PC-3 (cell line): Measurements from ENCODE around the gene ETS1. TPM values are rescaled to one million over a fixed set of nuclear protein-coding genes. Genes with fewer than 3 reads are reported as not detected.

ENCODE experiments used
- ATAC-seq: fragments of 200-7000 bp; cut with Tn5 transposase; 2 replicates; pipeline ENCODE4 v1.9.1; 2020; ENCODE audit warnings: mild to moderate bottlenecking, moderate library complexity
- BruUV-seq: library from RNA; stranded (reverse); fragments of 400-500 nt; replicated peaks from 2 replicates; lab custom pipeline; 2021; lab: Mats Ljungman, UMichigan
- CTCF ChIA-PET: fragments of 300-600 bp; sonication (Branson Sonifier 250); formaldehyde crosslinking; loops from one replicate; lab custom pipeline; 2022; ENCODE audit warnings: antibody characterized with exemption; lab: Charles Lee
- POLR2A ChIA-PET: fragments of 300-600 bp; sonication (Branson Sonifier 250); formaldehyde crosslinking; loops from one replicate; lab custom pipeline; 2022; ENCODE audit warnings: antibody characterized with exemption; ENCODE audit not compliant: unreplicated experiment; lab: Charles Lee
- DNase-seq: peaks from one replicate; pipeline ENCODE4 v3.0.0-alpha.2; 2015
- H2AFZ ChIP-seq: fragments of 300-600 bp; sonication (generic); 2 replicates; pipeline ENCODE4 v1.6.0; 2016; ENCODE audit warnings: antibody characterized with exemption, low read length
- H3F3A ChIP-seq: fragments of 300-600 bp; sonication (generic); one replicate; pipeline ENCODE4 v1.6.0; 2017; ENCODE audit warnings: antibody characterized with exemption, low read length, control low read depth, mild to moderate bottlenecking; ENCODE audit not compliant: unreplicated experiment
- H3K27ac ChIP-seq: fragments of 300-600 bp; sonication (generic); 2 replicates; pipeline ENCODE4 v1.5.1; 2016; ENCODE audit warnings: mild to moderate bottlenecking, low read length
- H3K27me3 ChIP-seq: fragments of 300-600 bp; sonication (generic); 2 replicates; pipeline ENCODE4 v1.6.1; 2016; ENCODE audit warnings: low read length, mixed read lengths
- H3K36me3 ChIP-seq: fragments of 300-600 bp; sonication (generic); 2 replicates; pipeline ENCODE4 v1.6.1; 2016; ENCODE audit warnings: low read depth, mixed run types, low read length, mixed read lengths
- H3K4me1 ChIP-seq: fragments of 300-600 bp; sonication (generic); 2 replicates; pipeline ENCODE4 v1.5.1; 2016; ENCODE audit warnings: low read length; ENCODE audit not compliant: insufficient read depth
- H3K4me2 ChIP-seq: fragments of 300-600 bp; sonication (generic); 2 replicates; pipeline ENCODE4 v1.6.0; 2016; ENCODE audit warnings: low read length
- H3K4me3 ChIP-seq: fragments of 300-600 bp; sonication (generic); 2 replicates; pipeline ENCODE4 v1.5.1; 2016; ENCODE audit warnings: mild to moderate bottlenecking, low read length, mixed read lengths
- H3K79me2 ChIP-seq: fragments of 300-600 bp; sonication (generic); 2 replicates; pipeline ENCODE4 v1.6.1; 2017; ENCODE audit warnings: low read length, mixed read lengths
- H3K9ac ChIP-seq: fragments of 300-600 bp; sonication (generic); 2 replicates; pipeline ENCODE4 v1.6.0; 2016; ENCODE audit warnings: mild to moderate bottlenecking, low read length
- H3K9me2 ChIP-seq: fragments of 300-600 bp; sonication (generic); replicated peaks from 2 replicates; pipeline ENCODE4 v1.6.1; 2016; ENCODE audit warnings: mixed run types, low read length, mixed read lengths
- H3K9me3 ChIP-seq: fragments of 300-600 bp; sonication (generic); 2 replicates; pipeline ENCODE4 v1.6.1; 2016; ENCODE audit warnings: low read length, mixed read lengths
- H4K20me1 ChIP-seq: fragments of 300-600 bp; sonication (generic); 2 replicates; pipeline ENCODE4 v1.6.1; 2016; ENCODE audit warnings: low read length, mixed read lengths
- CTCF ChIP-seq: fragments of 300-600 bp; sonication (generic); conservative IDR thresholded peaks from 2 replicates; pipeline ENCODE4 v1.5.1; 2017; ENCODE audit warnings: antibody characterized with exemption, low read depth, mild to moderate bottlenecking, low read length
- EZH2 ChIP-seq: fragments of 300-600 bp; sonication (generic); IDR thresholded peaks from one replicate; pipeline ENCODE4 v1.6.1; 2017; ENCODE audit warnings: antibody characterized with exemption, mild to moderate bottlenecking, low read length; ENCODE audit not compliant: unreplicated experiment
- EZH2phosphoT487 ChIP-seq: fragments of 300-600 bp; sonication (generic); IDR thresholded peaks from 2 replicates; pipeline ENCODE4 v1.6.1; 2018; ENCODE audit warnings: mild to moderate bottlenecking, antibody characterized with exemption, low read length, borderline replicate concordance
- intact Hi-C: fragments of 100-400 bp; cut with micrococcal nuclease; formaldehyde crosslinking; loops from 2 replicates; pipeline ENCODE4 v1.9.0; 2023
- total RNA-seq: library from RNA; depleted of rRNA; stranded (reverse); fragments of >200 nt; gene quantifications from 2 replicates; pipeline ENCODE4 v1.2.3, GENCODE V29; 2014

Gene ETS1
- total RNA-seq, 1 experiment from 2014 or later, result 52.0 TPM

GRCh38 chr11:128471138-128471661 lies 116.2 kb downstream of the ETS1 start:
- H3K4me1 ChIP-seq, result peaks cover 41% of the 10 kb centered on the region
- no peak overlapping the region for H3K4me2 ChIP-seq
- H2AFZ ChIP-seq, result no peak overlapping the region
- peaks cover 78% of the 10 kb centered on the region for H3K79me2 ChIP-seq
- no peak overlapping the region for H3K27ac ChIP-seq
- no peak for ATAC-seq
- ChIA-PET POLR2A (no interaction called here), CTCF (no interaction called here)
- H3K9me3 ChIP-seq, result no peaks in the 10 kb centered on the region
- H3K4me3 ChIP-seq, result no peak overlapping the region
- intact Hi-C loops, result no loop called here
- no peaks in the 10 kb centered on the region for H3K9me2 ChIP-seq
- H3K27me3 ChIP-seq, result no peaks in the 10 kb centered on the region
- no peak for DNase-seq
- H3F3A ChIP-seq, result no peaks in the 10 kb centered on the region
- peaks cover 77% of the 10 kb centered on the region for H3K36me3 ChIP-seq
- no peak overlapping the region for H3K9ac ChIP-seq
- no peaks in the 10 kb centered on the region for H4K20me1 ChIP-seq
- TF ChIP-seq CTCF, result no peak
- TF ChIP-seq EZH2, result no peak
- TF ChIP-seq EZH2phosphoT487, result no peak
- BruUV-seq, result no TSS peak

- ChIA-PET POLR2A (no interaction called here), CTCF (interaction anchor here (0.7 kb wide), 1 partner anchor 162 kb away, joined by 3 read pairs; no protein-coding TSS in a partner anchor)
- peaks cover 80% of the 10 kb centered on the region for H3K36me3 ChIP-seq
- no peak overlapping the region for H3K4me3 ChIP-seq
- H2AFZ ChIP-seq, result no peak overlapping the region
- DNase-seq, result no peak
- intact Hi-C loops, result no loop called here
- no peak overlapping the region for H3K27ac ChIP-seq
- no peaks in the 10 kb centered on the region for H3K9me3 ChIP-seq
- peaks cover 41% of the 10 kb centered on the region for H3K4me1 ChIP-seq
- no peaks in the 10 kb centered on the region for H3K9me2 ChIP-seq
- H3K79me2 ChIP-seq, result peaks cover 89% of the 10 kb centered on the region
- TF ChIP-seq EZH2phosphoT487 (no peak), CTCF (no peak), EZH2 (no peak)
- BruUV-seq, result no TSS peak
- ATAC-seq, result no peak
- no peak overlapping the region for H3K4me2 ChIP-seq
- H3F3A ChIP-seq, result no peaks in the 10 kb centered on the region
- H3K27me3 ChIP-seq, result no peaks in the 10 kb centered on the region
- no peaks in the 10 kb centered on the region for H4K20me1 ChIP-seq
- no peak overlapping the region for H3K9ac ChIP-seq
These were observed 117.3 kb downstream of the ETS1 start for GRCh38 chr11:128470081-128470480.

DNA sequence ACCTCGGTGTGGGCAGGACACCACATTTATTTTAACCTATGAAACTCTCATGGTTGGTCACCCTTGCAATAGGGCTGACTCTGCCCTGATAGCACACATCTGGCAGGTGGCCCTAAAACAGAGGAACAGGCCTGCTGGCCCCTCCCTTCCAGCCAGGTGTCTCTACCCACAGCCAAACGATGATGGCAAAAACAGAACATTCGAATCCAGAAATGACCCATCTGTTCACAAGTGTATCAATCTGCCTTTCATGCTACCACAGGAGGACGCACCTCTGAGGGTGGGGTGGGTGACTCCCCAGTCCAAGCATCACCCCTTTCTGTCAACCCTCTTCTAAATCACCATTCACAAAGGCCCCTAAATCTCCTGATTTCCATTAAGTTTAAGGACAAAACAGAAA lies 118.1 kb downstream of the ETS1 start:
- Histone ChIP-seq H3K79me2 (peaks cover 97% of the 10 kb centered on the region), H3K4me1 (peaks cover 41% of the 10 kb centered on the region), H3K27me3 (no peaks in the 10 kb centered on the region), H3K4me2 (no peak overlapping the region), H3K36me3 (peaks cover 80% of the 10 kb centered on the region), H3K9ac (no peak overlapping the region), H4K20me1 (no peaks in the 10 kb centered on the region), H3K4me3 (no peak overlapping the region), H3K9me3 (no peaks in the 10 kb centered on the region), H2AFZ (no peak overlapping the region), H3F3A (no peaks in the 10 kb centered on the region), H3K9me2 (no peaks in the 10 kb centered on the region), H3K27ac (no peak overlapping the region)
- intact Hi-C loops, result no loop called here
- no peak for DNase-seq
- ChIA-PET POLR2A (no interaction called here), CTCF (no interaction called here)
- ATAC-seq, result no peak
- no TSS peak for BruUV-seq
- no peak for TF ChIP-seq CTCF
- TF ChIP-seq EZH2, result no peak
- TF ChIP-seq EZH2phosphoT487, result no peak
